ENCODE data around the gene ZSCAN23.
"Not testable (repeated sequence)": the region's sequence is repeated elsewhere in the genome, so short reads cannot be mapped to it uniquely, and the experiment has no call there.

ZSCAN23 gene

GRCh38 chr6:28408076-28408802 is 35.1 kb downstream of the ZSCAN23 start:
- no peak for DNase-seq (ENCODE audit: low read depth)
- TF ChIP-seq CTCF (IDR thresholded peaks at IDR 0.05; ENCODE audit: low read depth, low read length, missing control alignments): no peak
- H3K4me3 ChIP-seq (ENCODE audit: low read depth, low read length): no peak overlapping the region

- no peak for DNase-seq (ENCODE audit: low read depth)
- no peak for TF ChIP-seq CTCF (IDR thresholded peaks at IDR 0.05; ENCODE audit: low read depth, low read length, missing control alignments)
- H3K4me3 ChIP-seq (ENCODE audit: low read depth, low read length): no peak overlapping the region
Observed at GRCh38 chr6:28407401-28407800, 35.9 kb downstream of the ZSCAN23 start.

GRCh38 chr6:28403923-28404322 is 39.4 kb downstream of the ZSCAN23 start:
- not testable (repeated sequence) for DNase-seq (ENCODE audit: low read depth); H3K4me3 ChIP-seq (ENCODE audit: low read depth, low read length)

GRCh38 chr6:28402197-28402596 is 41.1 kb downstream of the ZSCAN23 start:
- no peak overlapping the region for H3K4me3 ChIP-seq (ENCODE audit: low read depth, low read length)
- no peak for DNase-seq (ENCODE audit: low read depth)
- TF ChIP-seq CTCF (IDR thresholded peaks at IDR 0.05; ENCODE audit: low read depth, low read length, missing control alignments): no peak

GRCh38 chr6:28401172-28401571 is 42.1 kb downstream of the ZSCAN23 start:
- DNase-seq (ENCODE audit: low read depth): no peak
- H3K4me3 ChIP-seq (ENCODE audit: low read depth, low read length): no peak overlapping the region
- no peak for TF ChIP-seq CTCF (IDR thresholded peaks at IDR 0.05; ENCODE audit: low read depth, low read length, missing control alignments)

GRCh38 chr6:28400122-28400451 is 43.2 kb downstream of the ZSCAN23 start:
- H3K4me3 ChIP-seq (ENCODE audit: low read depth, low read length): peak overlapping the region; percentile 92
- TF ChIP-seq CTCF (IDR thresholded peaks at IDR 0.05; ENCODE audit: low read depth, low read length, missing control alignments): no peak
- no peak for DNase-seq (ENCODE audit: low read depth)

- peak; percentile 60 for TF ChIP-seq CTCF (IDR thresholded peaks at IDR 0.05; ENCODE audit: low read depth, low read length, missing control alignments)
- peak; percentile 83 for DNase-seq (ENCODE audit: low read depth)
- peak within 1 kb of the TSS; percentile 92 for H3K4me3 ChIP-seq (ENCODE audit: low read depth, low read length)
Observed at GRCh38 chr6:28399350-28400121, 43.8 kb downstream of the ZSCAN23 start, which contains the start of gene ZSCAN12. Gene ZSCAN12, minus strand, starts transcription at chr6:28399747. Its CDS starts 1,342 bp downstream, at chr6:28398405.
